WTC11 (cell line): ENCODE results near the gene CSNK2A1. TPM values are rescaled to one million over a fixed set of nuclear protein-coding genes. Genes with fewer than 3 reads are reported as not detected.
A peak's percentile ranks its signal among the peaks of the same experiment; 100 is the strongest.

Experiments
- ATAC-seq: fragments of 200-7000 bp; cut with Tn5 transposase; 2 replicates; pipeline ENCODE4 v1.10.0; 2021; ENCODE audit warnings: mild to moderate bottlenecking, moderate library complexity
- CTCF ChIA-PET: fragments of 300-600 bp; sonication (Branson Sonifier 250); formaldehyde crosslinking; loops from one replicate; lab custom pipeline; 2021; ENCODE audit warnings: antibody characterized with exemption; lab: Charles Lee
- POLR2A ChIA-PET: fragments of 350-600 bp; sonication (Branson Sonifier 250); formaldehyde crosslinking; loops from one replicate; lab custom pipeline; 2021; ENCODE audit warnings: antibody characterized with exemption; lab: Charles Lee
- DNase-seq: peaks from one replicate; pipeline ENCODE4 v3.0.0; 2021; ENCODE audit warnings: low spot score
- H3K27ac Mint-ChIP-seq: 2 replicates; pipeline ENCODE4 v1.8.0; 2021; ENCODE audit warnings: mixed read lengths
- H3K27me3 Mint-ChIP-seq: 2 replicates; pipeline ENCODE4 v1.8.0; 2021; ENCODE audit warnings: low read depth, mild to moderate bottlenecking, moderate library complexity, mixed read lengths
- H3K36me3 Mint-ChIP-seq: 2 replicates; pipeline ENCODE4 v1.8.0; 2021; ENCODE audit warnings: mixed read lengths
- H3K4me1 Mint-ChIP-seq: 2 replicates; pipeline ENCODE4 v1.8.0; 2022; ENCODE audit warnings: mixed read lengths
- H3K4me3 Mint-ChIP-seq: 2 replicates; pipeline ENCODE4 v1.8.0; 2021; ENCODE audit warnings: mild to moderate bottlenecking, moderate library complexity, mixed read lengths
- H3K9me3 Mint-ChIP-seq: 2 replicates; pipeline ENCODE4 v1.8.0; 2021; ENCODE audit warnings: mixed read lengths
- CREM ChIP-seq: sonication (generic); formaldehyde crosslinking; IDR thresholded peaks from 2 replicates; pipeline ENCODE4 v1.8.1; 2022; ENCODE audit warnings: mild to moderate bottlenecking, missing genetic modification reagents, moderate library complexity
- FOXJ3 ChIP-seq: sonication (generic); formaldehyde crosslinking; IDR thresholded peaks from 2 replicates; pipeline ENCODE4 v1.9.0; 2021; ENCODE audit warnings: missing genetic modification reagents, mild to moderate bottlenecking, borderline replicate concordance
- GRHL2 ChIP-seq: fragments of 250-450 bp; sonication (Bioruptor Pico); IDR thresholded peaks from 2 replicates; pipeline ENCODE4 v1.8.0; 2022; ENCODE audit warnings: mild to moderate bottlenecking, moderate library complexity; ENCODE audit not compliant: insufficient replicate concordance, severe bottlenecking
- NFYB ChIP-seq: sonication (generic); formaldehyde crosslinking; conservative IDR thresholded peaks from 2 replicates; pipeline ENCODE4 v1.8.0; 2022; ENCODE audit warnings: low read depth, missing genetic modification reagents
- NR1H2 ChIP-seq: sonication (generic); formaldehyde crosslinking; IDR thresholded peaks from 2 replicates; pipeline ENCODE4 v1.9.0; 2021; ENCODE audit warnings: mild to moderate bottlenecking, moderate library complexity, missing genetic modification reagents
- OVOL2 ChIP-seq: fragments of 250-450 bp; sonication (Bioruptor Pico); IDR thresholded peaks from 2 replicates; pipeline ENCODE4 v1.9.0; 2021; ENCODE audit warnings: mild to moderate bottlenecking, borderline replicate concordance
- RORB ChIP-seq: fragments of 250-450 bp; sonication (Bioruptor Pico); IDR thresholded peaks from 2 replicates; pipeline ENCODE4 v1.9.0; 2021; ENCODE audit warnings: mild to moderate bottlenecking
- SMAD3 ChIP-seq: sonication (generic); formaldehyde crosslinking; IDR thresholded peaks from 2 replicates; pipeline ENCODE4 v1.8.0; 2022; ENCODE audit warnings: missing genetic modification reagents, mild to moderate bottlenecking, borderline replicate concordance
- SOX15 ChIP-seq: fragments of 250-450 bp; sonication (Bioruptor Pico); IDR thresholded peaks from 2 replicates; pipeline ENCODE4 v1.9.0; 2021; ENCODE audit warnings: mild to moderate bottlenecking
- TEAD1 ChIP-seq: sonication (generic); formaldehyde crosslinking; IDR thresholded peaks from 2 replicates; pipeline ENCODE4 v1.8.0; 2022; ENCODE audit warnings: mild to moderate bottlenecking, missing genetic modification reagents
- TEAD4 ChIP-seq: sonication (generic); formaldehyde crosslinking; IDR thresholded peaks from 2 replicates; pipeline ENCODE4 v1.8.0; 2022; ENCODE audit warnings: mild to moderate bottlenecking, missing genetic modification reagents
- TP53 ChIP-seq: sonication (generic); formaldehyde crosslinking; IDR thresholded peaks from 2 replicates; pipeline ENCODE4 v1.8.1; 2023; ENCODE audit warnings: mild to moderate bottlenecking, missing genetic modification reagents
- ZBTB21 ChIP-seq: sonication (generic); formaldehyde crosslinking; IDR thresholded peaks from 2 replicates; pipeline ENCODE4 v1.8.1; 2023; ENCODE audit warnings: mild to moderate bottlenecking, missing genetic modification reagents, borderline replicate concordance
- ZNF219 ChIP-seq: sonication (generic); formaldehyde crosslinking; IDR thresholded peaks from 2 replicates; pipeline ENCODE4 v1.8.0; 2023; ENCODE audit warnings: missing genetic modification reagents, mild to moderate bottlenecking, borderline replicate concordance
- total RNA-seq: library from RNA; stranded (reverse); gene quantifications from 3 replicates; pipeline ENCODE4 v1.2.3, GENCODE V29; 2021
- TF ChIP-seq, protein P1 (sequence below): sonication (generic); formaldehyde crosslinking; IDR thresholded peaks from 2 replicates; pipeline ENCODE4 v1.8.1; 2023; ENCODE audit warnings: mild to moderate bottlenecking, missing genetic modification reagents, moderate library complexity
- TF ChIP-seq, protein P2 (sequence below): sonication (generic); formaldehyde crosslinking; IDR thresholded peaks from 2 replicates; pipeline ENCODE4 v1.8.0; 2023; ENCODE audit warnings: missing genetic modification reagents
- TF ChIP-seq, protein P3 (sequence below): fragments of 200-600 bp; IDR thresholded peaks from 2 replicates; pipeline ENCODE4 v1.8.0; 2022; ENCODE audit warnings: antibody characterized with exemption
- TF ChIP-seq, protein P4 (sequence below): fragments of 250-450 bp; sonication (Bioruptor Pico); IDR thresholded peaks from 2 replicates; pipeline ENCODE4 v1.9.0; 2021; ENCODE audit warnings: moderate library complexity, mild to moderate bottlenecking, inconsistent platforms, borderline replicate concordance
- TF ChIP-seq, protein P5 (sequence below): sonication (generic); formaldehyde crosslinking; IDR thresholded peaks from 2 replicates; pipeline ENCODE4 v1.8.0; 2022; ENCODE audit warnings: mild to moderate bottlenecking, missing genetic modification reagents
- TF ChIP-seq, protein P6 (sequence below): sonication (generic); formaldehyde crosslinking; IDR thresholded peaks from 2 replicates; pipeline ENCODE4 v1.8.1; 2022; ENCODE audit warnings: low read depth, missing genetic modification reagents, borderline replicate concordance

CSNK2A1 gene
- total RNA-seq, 1 experiment from 2014 or later: 235 TPM

DNA sequence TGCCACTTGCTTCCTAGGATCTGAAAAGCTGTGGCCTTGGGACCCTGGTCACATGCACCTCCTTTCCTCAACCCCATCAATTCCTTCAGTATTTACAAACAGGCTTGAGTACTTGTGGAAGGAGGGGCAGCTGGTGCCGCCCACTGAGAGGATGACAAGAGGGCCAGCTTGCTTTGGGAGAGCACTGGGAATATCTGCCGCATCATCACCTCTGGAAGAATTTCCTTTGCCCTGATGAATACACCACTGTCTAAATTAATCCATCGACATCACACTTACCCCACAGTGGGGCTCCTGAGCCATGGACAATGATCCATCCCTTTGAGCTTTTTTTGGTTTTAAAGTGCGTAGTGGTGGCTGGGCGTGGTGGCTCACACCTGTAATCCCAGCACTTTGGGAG is 107.1 kb downstream of the CSNK2A1 start:
- POLR2A ChIA-PET: no interaction called here

DNA sequence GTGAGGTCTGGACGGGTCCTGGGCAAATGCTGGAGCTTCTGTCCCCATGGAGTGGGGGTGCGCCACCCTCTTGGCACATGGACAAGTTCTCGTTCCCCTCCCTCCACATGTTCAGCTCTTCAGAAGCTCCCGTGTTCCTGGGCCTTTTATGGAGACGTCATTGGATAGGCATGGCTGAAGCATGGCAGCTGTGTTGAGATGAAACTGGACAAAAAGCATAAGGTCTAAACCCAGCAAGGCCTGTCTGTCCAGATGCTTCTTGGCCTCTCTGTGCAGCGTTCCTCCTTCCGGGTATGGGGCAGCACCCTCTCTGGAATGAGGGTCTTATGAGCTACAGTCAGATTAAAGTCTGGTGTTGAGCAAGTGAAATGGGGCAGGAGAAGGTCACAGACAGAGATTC is 108.0 kb downstream of the CSNK2A1 start:
- H3K4me1 Mint-ChIP-seq: peaks cover 21% of the 10 kb centered on the region
- DNase-seq (no peak), ATAC-seq (no peak)
- no peak overlapping the region for H3K27ac Mint-ChIP-seq
- ChIA-PET CTCF (interaction anchor here (1.5 to 6.1 kb wide), 2 partner anchors 73 to 80 kb away, joined by 3 to 66 read pairs; no protein-coding TSS in a partner anchor), POLR2A (interaction anchor here (1.0 kb wide), 1 partner anchor 55 kb away, joined by 3 read pairs; the partner anchor contains the start of gene TRIB3)
- peaks cover 44% of the 10 kb centered on the region for H3K36me3 Mint-ChIP-seq
- no peak overlapping the region for H3K4me3 Mint-ChIP-seq
- TF ChIP-seq, protein P1, sequence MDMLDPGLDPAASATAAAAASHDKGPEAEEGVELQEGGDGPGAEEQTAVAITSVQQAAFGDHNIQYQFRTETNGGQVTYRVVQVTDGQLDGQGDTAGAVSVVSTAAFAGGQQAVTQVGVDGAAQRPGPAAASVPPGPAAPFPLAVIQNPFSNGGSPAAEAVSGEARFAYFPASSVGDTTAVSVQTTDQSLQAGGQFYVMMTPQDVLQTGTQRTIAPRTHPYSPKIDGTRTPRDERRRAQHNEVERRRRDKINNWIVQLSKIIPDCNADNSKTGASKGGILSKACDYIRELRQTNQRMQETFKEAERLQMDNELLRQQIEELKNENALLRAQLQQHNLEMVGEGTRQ (CRISPR knock-in tag): no peak
- TF ChIP-seq, protein P2, sequence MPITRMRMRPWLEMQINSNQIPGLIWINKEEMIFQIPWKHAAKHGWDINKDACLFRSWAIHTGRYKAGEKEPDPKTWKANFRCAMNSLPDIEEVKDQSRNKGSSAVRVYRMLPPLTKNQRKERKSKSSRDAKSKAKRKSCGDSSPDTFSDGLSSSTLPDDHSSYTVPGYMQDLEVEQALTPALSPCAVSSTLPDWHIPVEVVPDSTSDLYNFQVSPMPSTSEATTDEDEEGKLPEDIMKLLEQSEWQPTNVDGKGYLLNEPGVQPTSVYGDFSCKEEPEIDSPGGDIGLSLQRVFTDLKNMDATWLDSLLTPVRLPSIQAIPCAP (CRISPR knock-in tag): no peak
- TF ChIP-seq RORB (CRISPR knock-in tag): no peak
- TF ChIP-seq ZNF219 (CRISPR knock-in tag): no peak
- TF ChIP-seq NR1H2 (CRISPR knock-in tag): no peak
- TF ChIP-seq OVOL2: no peak
- TF ChIP-seq TP53 (CRISPR knock-in tag): no peak
- TF ChIP-seq SMAD3 (CRISPR knock-in tag): no peak
- no peak for TF ChIP-seq SOX15 (CRISPR knock-in tag)
- peaks cover 49% of the 10 kb centered on the region for H3K27me3 Mint-ChIP-seq
- no peaks in the 10 kb centered on the region for H3K9me3 Mint-ChIP-seq

More for the DNA sequence above, 107.1 kb downstream of the CSNK2A1 start:
- Mint-ChIP-seq H3K36me3 (peaks cover 47% of the 10 kb centered on the region), H3K4me3 (no peak overlapping the region), H3K27ac (no peak overlapping the region), H3K4me1 (peaks cover 21% of the 10 kb centered on the region), H3K27me3 (peaks cover 49% of the 10 kb centered on the region), H3K9me3 (no peaks in the 10 kb centered on the region)
- TF ChIP-seq CREM (CRISPR knock-in tag) (no peak), OVOL2 (no peak)
- TF ChIP-seq, protein P3, sequence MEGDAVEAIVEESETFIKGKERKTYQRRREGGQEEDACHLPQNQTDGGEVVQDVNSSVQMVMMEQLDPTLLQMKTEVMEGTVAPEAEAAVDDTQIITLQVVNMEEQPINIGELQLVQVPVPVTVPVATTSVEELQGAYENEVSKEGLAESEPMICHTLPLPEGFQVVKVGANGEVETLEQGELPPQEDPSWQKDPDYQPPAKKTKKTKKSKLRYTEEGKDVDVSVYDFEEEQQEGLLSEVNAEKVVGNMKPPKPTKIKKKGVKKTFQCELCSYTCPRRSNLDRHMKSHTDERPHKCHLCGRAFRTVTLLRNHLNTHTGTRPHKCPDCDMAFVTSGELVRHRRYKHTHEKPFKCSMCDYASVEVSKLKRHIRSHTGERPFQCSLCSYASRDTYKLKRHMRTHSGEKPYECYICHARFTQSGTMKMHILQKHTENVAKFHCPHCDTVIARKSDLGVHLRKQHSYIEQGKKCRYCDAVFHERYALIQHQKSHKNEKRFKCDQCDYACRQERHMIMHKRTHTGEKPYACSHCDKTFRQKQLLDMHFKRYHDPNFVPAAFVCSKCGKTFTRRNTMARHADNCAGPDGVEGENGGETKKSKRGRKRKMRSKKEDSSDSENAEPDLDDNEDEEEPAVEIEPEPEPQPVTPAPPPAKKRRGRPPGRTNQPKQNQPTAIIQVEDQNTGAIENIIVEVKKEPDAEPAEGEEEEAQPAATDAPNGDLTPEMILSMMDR: no peak
- CTCF ChIA-PET: interaction anchor here (6.1 kb wide), 1 partner anchor 81 kb away, joined by 66 read pairs; no protein-coding TSS in a partner anchor
- DNase-seq: no peak
- no peak for ATAC-seq

DNA sequence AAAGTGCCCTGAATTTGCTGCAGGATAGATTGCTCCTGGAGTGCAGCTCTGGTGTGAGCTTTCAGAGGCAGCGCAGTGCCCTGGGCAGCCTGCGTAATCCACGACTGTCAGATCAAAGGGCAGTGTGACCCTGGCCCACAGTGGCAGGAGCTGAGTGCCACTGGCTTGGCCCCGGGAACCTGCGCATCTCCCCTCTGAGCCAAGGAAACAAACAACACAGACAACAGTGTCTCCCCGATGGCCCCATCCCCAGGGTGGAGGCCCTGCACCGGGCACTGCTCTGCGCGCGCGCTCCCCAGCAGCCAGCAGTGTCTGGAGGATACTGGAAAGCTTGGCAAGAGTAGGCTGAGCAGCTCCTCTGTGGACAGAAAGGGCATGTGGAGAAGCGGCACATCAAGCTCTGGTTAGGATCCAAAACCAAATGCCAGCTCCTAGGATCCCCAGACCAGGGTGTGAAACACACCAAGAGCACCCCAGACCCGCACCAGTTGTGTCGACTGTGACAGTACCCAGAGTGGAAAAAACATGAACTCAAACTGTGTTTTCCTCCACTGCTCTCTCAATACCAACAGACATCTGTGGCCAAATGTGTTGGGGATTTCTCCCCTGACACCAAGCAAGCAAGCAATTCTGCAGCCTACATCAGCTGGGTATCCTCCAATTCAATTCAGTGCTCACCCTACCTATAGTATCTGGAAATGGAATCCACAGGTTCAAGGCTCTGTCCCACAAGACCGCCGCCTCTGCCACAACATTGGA is 108.8 kb downstream of the CSNK2A1 start:
- CTCF ChIA-PET: interaction anchor here (1.1 to 6.1 kb wide), 3 partner anchors 72 to 538 kb away, joined by 3 to 66 read pairs (median 4); no protein-coding TSS in a partner anchor
- no peaks in the 10 kb centered on the region for H3K9me3 Mint-ChIP-seq
- DNase-seq: peak; percentile 25
- POLR2A ChIA-PET: interaction anchor here (0.5 to 1.0 kb wide), 2 partner anchors 18 to 54 kb away, joined by 3 to 4 read pairs; partner anchors contain the start of gene TRIB3
- H3K4me3 Mint-ChIP-seq: peak overlapping the region; percentile 21; the same call in 1 of the 2 replicates
- H3K27me3 Mint-ChIP-seq: peaks cover 49% of the 10 kb centered on the region
- H3K4me1 Mint-ChIP-seq: peaks cover 21% of the 10 kb centered on the region
- no peak overlapping the region for H3K27ac Mint-ChIP-seq
- TF ChIP-seq TEAD4 (CRISPR knock-in tag): 0 out of 2 replicates have a peak, but pooled peaks have one; percentile 7
- no peak for TF ChIP-seq FOXJ3 (CRISPR knock-in tag)
- TF ChIP-seq, all 79 proteins: peak for 1
- H3K36me3 Mint-ChIP-seq: peaks cover 40% of the 10 kb centered on the region
- ATAC-seq: peak; percentile 49

DNA sequence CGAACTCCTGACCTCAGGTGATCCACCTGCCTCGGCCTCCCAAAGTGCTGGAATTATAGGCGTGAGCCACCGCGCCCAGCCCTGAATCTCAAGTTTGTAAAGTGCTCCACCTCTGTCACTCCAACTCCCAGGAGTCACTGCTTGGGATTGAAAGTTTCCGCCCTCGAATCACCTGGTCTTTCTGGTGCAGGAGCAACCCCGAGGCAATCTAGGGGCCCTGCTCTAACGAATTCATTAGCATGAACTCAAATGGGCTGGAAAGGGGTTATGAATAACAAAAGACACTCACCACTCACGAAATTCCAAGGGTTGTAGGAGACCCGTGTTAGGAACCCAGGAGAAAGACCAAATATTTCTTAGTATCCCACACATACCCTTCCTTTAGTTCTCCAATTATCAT is 109.4 kb downstream of the CSNK2A1 start:
- peaks cover 49% of the 10 kb centered on the region for H3K27me3 Mint-ChIP-seq
- H3K27ac Mint-ChIP-seq: no peak overlapping the region
- no peaks in the 10 kb centered on the region for H3K9me3 Mint-ChIP-seq
- peak overlapping the region; percentile 35 for H3K4me3 Mint-ChIP-seq
- ChIA-PET POLR2A (interaction anchor here (0.5 to 1.0 kb wide), 4 partner anchors 18 to 317 kb away, joined by 3 to 4 read pairs (median 3); partner anchors contain the start of gene TRIB3), CTCF (interaction anchor here (1.1 to 6.1 kb wide), 3 partner anchors 72 to 539 kb away, joined by 3 to 66 read pairs (median 4); no protein-coding TSS in a partner anchor)
- TF ChIP-seq TEAD1 (CRISPR knock-in tag) (peak; percentile 47; the same call in 1 of the 2 replicates), TEAD4 (CRISPR knock-in tag) (peak; percentile 75; the same call in 1 of the 2 replicates), ZBTB21 (no peak), GRHL2 (no peak), NFYB (CRISPR knock-in tag) (no peak)
- TF ChIP-seq, protein P4, sequence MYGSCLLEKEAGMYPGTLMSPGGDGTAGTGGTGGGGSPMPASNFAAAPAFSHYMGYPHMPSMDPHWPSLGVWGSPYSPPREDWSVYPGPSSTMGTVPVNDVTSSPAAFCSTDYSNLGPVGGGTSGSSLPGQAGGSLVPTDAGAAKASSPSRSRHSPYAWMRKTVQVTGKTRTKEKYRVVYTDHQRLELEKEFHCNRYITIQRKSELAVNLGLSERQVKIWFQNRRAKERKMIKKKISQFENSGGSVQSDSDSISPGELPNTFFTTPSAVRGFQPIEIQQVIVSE (CRISPR knock-in tag): no peak
- TF ChIP-seq, protein P5, sequence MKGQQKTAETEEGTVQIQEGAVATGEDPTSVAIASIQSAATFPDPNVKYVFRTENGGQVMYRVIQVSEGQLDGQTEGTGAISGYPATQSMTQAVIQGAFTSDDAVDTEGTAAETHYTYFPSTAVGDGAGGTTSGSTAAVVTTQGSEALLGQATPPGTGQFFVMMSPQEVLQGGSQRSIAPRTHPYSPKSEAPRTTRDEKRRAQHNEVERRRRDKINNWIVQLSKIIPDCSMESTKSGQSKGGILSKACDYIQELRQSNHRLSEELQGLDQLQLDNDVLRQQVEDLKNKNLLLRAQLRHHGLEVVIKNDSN: peak; percentile 61; the same call in 1 of the 2 replicates
- TF ChIP-seq, protein P6, sequence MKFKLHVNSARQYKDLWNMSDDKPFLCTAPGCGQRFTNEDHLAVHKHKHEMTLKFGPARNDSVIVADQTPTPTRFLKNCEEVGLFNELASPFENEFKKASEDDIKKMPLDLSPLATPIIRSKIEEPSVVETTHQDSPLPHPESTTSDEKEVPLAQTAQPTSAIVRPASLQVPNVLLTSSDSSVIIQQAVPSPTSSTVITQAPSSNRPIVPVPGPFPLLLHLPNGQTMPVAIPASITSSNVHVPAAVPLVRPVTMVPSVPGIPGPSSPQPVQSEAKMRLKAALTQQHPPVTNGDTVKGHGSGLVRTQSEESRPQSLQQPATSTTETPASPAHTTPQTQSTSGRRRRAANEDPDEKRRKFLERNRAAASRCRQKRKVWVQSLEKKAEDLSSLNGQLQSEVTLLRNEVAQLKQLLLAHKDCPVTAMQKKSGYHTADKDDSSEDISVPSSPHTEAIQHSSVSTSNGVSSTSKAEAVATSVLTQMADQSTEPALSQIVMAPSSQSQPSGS (CRISPR knock-in tag): no peak
- ATAC-seq (peak; percentile 73), DNase-seq (peak; percentile 70)
- peaks cover 34% of the 10 kb centered on the region for H3K36me3 Mint-ChIP-seq
- H3K4me1 Mint-ChIP-seq: peaks cover 21% of the 10 kb centered on the region
